ENCODE data around the gene TMX4.

Gene TMX4

GRCh38 chr20:8018958-8019245 lies 659 bp downstream of the TMX4 start:
- DNase-seq (ENCODE audit: low spot score): peak; percentile 65

DNA sequence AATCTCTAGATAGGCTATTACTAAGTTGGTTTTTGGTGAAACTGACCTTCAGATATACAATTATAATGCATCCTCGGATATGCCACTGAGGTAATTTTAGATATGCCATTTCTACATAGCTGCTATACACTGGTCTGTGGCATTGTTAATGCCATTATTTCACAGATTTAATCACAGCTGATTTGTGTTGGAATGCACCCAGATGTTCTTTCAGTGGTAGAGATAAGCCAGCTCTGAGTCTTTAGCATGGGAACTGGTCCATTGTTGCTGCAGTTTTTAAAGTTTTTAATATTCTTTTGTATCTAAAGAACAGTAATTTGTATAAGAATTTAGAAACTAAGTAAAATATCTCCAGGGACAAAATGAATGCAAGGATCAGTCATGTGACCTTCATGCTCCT lies 6.8 kb downstream of the TMX4 start:
- no peak for DNase-seq (ENCODE audit: low spot score)

DNA sequence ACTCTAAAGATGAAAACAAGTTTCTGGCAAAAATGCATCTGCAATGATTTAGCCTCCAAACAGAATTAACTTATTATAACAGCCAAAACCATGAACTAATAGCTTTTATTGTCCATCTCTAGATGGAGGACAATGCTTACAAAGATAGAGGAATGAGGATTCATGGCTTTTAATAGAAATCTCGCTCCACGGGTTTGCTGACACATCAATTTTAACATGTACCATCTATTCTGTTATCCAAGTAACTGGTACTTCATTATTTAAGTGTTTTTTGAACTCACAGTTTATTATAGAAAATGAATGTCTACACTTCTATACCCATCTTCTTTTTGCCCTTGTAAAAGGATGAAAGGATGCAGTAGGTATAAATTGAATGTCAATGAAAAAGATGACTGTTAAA lies 10.8 kb downstream of the TMX4 start:
- DNase-seq (ENCODE audit: low spot score): no peak

GRCh38 chr20:8007490-8007889 lies 12.1 kb downstream of the TMX4 start:
- DNase-seq (ENCODE audit: low spot score): no peak

- no peak for DNase-seq (ENCODE audit: low spot score)
These were observed 13.8 kb downstream of the TMX4 start for GRCh38 chr20:8005575-8006366.

- DNase-seq (ENCODE audit: low spot score): no peak
These were observed 14.5 kb downstream of the TMX4 start for GRCh38 chr20:8005033-8005432.

- no peak for DNase-seq (ENCODE audit: low spot score)
These were observed 17.5 kb downstream of the TMX4 start for GRCh38 chr20:8002056-8002455.

- DNase-seq (ENCODE audit: low spot score): no peak
These were observed 18.8 kb downstream of the TMX4 start for GRCh38 chr20:8000796-8001195.

DNA sequence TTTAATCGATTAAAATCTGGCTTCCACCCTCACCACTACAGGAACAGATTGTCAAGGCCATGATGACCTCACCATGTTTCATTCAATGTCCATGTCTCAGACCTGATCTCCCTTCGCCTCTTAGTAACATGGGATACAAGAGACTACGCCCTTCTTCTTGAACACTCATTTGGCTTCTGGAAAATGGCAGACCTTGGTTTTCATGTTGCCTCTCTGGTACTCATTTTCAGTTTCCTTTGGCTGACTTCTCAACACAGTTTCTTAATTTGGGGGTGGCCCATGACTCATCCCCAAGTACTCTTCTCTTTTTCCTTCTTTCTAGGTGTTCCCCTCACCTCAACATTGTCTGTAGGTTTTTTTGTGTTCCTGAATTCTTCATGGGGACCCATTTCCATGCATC lies 22.7 kb downstream of the TMX4 start:
- no peak for DNase-seq (ENCODE audit: low spot score)

DNA sequence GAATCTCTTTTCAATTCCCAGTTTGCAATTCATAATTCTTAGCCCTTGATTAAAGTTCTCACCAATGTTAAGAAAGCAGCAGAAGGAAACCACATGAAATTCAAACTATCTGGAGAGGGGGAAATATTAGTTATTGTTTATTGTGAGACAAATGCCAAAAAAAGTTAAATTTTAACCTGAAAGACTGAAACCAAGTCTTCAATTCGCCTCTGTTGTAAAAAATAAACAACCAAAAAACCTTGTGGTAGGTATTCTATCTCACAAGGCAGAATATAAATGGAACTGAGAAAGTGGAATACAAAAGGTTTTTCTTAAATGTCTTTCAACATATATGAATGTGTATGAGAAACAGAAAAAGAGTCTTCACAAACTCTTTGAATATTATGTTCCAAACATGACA lies 24.8 kb downstream of the TMX4 start:
- DNase-seq (ENCODE audit: low spot score): no peak

DNA sequence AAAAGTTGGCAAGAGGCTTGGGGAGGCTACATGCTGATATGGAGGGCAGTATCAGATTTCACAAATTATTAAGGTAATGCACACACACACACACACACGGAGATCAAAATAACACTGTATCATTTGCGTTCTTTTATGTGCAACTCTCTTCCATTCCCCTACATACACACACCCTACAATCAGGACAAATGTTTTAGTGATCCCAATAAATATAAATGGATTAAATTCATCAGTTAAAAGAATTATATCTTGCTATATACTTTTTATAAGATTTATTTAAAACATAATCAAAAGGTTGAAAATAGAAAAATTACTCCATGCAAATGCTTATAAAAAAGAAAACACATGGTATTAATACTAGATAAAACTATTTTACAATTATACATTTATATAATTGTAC lies 25.9 kb downstream of the TMX4 start:
- no peak for DNase-seq (ENCODE audit: low spot score)

DNA sequence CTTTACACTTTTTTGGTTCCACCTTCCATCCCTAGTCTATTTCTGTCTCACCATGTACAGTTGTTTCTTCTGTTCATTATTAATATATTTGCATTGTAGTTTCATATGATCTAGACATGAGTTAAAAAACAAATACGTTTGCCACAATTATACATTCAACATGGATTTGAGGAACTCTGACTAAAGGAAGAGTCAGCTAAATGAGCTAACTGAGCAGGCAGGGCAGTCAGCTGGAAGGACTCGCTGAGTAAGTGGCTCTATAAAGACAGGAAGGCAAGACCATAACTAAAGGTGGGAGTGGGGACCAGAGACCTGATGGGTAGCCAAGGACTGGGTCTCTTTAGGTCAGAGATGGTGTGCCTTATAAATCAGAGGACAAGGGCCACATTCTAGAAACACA lies 26.3 kb downstream of the TMX4 start:
- no peak for DNase-seq (ENCODE audit: low spot score)

GRCh38 chr20:7990385-7990784 lies 29.2 kb downstream of the TMX4 start:
- no peak for DNase-seq (ENCODE audit: low spot score)

- DNase-seq (ENCODE audit: low spot score): no peak
These were observed 30.2 kb downstream of the TMX4 start for GRCh38 chr20:7989379-7989778.

DNA sequence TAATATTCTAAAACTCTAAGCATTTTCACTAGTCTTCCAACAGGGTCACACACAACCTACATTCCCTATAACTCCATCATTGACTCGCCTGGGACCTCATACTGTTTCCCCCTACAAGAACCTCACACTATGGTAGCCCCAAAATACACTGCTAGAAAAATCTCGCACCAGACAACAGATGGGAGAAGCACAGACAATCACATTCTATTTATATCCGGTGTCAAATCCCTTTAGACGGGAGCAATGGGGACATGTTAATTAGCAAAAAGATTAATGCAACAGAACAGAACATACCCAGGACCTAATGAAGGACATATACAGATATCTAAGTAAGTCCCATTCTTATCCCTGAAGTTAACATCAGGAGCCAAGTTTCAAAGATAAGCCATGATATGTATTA lies 33.6 kb downstream of the TMX4 start:
- DNase-seq (ENCODE audit: low spot score): no peak

GRCh38 chr20:7984192-7984591 lies 35.4 kb downstream of the TMX4 start:
- DNase-seq (ENCODE audit: low spot score): no peak

DNA sequence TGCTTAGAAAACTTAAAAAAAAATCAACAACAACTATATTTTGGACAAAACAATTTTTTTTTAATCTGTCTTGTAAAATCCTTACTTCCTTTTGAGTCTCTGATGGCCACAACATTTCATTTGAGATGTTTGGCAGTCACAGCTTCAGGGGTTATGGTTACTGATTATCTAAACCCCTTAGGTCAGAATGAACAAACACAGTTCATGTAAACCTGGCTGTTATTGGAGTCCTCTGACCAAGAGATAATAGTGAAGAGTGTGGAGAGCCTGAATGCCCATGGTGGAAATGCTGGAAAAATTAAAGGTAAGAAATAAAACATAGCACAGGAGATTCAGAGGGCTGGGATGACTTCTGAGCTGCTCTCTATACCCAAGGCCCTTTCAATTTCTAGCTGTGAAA lies 38.2 kb downstream of the TMX4 start:
- no peak for DNase-seq (ENCODE audit: low spot score)

DNA sequence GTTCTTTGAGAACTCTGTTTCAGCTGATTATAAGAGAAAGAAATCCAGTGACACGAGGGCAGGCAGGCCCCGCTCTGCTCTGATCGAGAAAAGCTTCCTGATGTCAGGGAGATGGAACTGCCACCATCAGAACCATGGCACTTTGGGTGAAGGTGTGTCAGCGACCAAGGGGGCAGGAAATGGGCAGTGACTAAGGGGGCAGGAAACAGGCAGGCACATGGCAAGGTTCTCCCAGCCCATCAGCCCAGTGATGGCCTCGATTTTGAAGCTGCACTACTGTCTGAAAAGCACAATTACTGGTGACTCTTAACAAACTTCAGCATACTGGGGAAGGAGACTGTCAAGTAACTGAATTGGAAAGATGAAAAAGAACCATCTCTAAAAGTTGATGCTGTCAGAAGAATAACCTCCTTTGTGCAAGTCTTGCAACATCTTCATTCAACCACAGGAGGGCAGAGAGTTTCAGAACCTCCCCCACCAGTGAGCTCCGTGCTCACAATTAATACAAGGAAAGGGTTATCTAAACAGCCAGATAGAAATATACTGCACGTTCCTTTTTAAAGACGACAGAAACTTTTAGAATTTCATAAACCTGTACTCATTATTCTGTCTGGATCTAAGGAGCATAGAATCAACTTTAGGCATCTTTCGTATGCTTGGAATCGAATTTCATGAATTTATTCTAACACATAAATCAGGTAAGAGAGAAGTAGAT lies 39.1 kb downstream of the TMX4 start:
- DNase-seq (ENCODE audit: low spot score): peak; percentile 12

DNA sequence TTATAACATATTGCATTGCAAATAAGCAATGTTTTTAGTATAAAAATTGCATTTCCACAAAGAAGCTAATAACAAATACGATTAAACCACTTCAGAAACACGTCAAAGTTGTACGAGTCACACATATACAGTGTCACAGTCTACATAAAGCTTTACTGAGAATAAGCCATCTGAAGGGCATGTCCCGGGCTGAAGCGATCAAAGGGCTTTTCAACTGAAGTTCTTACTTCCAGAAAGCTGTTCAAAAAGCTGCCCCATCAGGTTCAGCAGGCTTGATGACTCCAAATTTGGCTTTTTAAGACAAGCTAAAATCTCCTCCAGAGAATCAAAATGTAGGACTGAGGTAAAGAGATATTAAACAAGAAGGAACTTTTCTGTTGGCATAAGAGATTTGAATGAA lies 41.9 kb downstream of the TMX4 start:
- DNase-seq (ENCODE audit: low spot score): no peak

- DNase-seq (ENCODE audit: low spot score): no peak
These were observed 43.6 kb downstream of the TMX4 start for GRCh38 chr20:7975851-7976414.

DNA sequence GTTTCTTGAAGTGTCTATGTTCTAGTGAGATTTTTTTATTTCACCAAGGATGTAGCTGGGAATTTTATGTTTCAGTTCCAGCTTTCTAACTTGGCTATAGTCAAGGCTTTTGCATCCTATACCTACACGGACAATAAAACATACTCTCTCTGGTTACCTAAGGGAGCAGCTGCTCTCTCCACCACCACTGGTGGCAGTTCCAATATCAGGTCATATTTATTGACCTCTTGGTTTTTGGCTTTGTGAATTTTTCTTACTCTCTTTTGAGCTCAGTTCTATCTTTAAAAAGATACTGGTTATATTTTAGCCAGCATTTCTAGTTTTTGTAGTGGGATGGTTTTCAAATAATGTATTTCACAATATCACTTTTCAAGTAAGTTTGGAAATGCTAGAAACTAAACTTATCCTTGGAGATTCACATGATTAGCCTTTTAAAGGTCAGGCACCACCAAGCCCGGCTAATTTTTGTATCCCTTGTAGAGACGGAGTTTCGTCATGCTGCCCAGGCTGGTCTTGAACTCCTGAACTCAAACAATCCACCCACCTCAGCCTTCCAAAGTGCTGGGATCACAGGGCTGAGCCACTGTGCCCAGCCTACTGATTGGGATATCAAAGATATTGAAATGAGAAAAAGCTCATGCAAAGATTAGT lies 44.7 kb downstream of the TMX4 start:
- DNase-seq (ENCODE audit: low spot score): no peak

- DNase-seq (ENCODE audit: low spot score): no peak
These were observed 47.9 kb downstream of the TMX4 start for GRCh38 chr20:7971536-7972280.
